H1 (cell line): ENCODE data around the gene BDP1. TPM values are rescaled to one million over a fixed set of nuclear protein-coding genes. Genes with fewer than 3 reads are reported as not detected.

Experiments
- CTCF ChIA-PET: fragments of 300-600 bp; sonication (Branson Sonifier 250); formaldehyde crosslinking; loops from one replicate; lab custom pipeline; 2021; ENCODE audit not compliant: partially characterized antibody; lab: Charles Lee
- POLR2A ChIA-PET: fragments of 300-600 bp; sonication (Branson Sonifier 250); formaldehyde crosslinking; loops from one replicate; lab custom pipeline; 2021; ENCODE audit warnings: inconsistent platforms; ENCODE audit not compliant: partially characterized antibody; lab: Charles Lee
- DNase-seq, 2 experiments: peaks; one replicate each; pipeline versions ENCODE4 v3.0.0 to v3.0.0-alpha.2; 2010 to 2022; ENCODE audit warnings: low spot score in 2 of 2, low read depth in 1 of 2, mixed read lengths in 1 of 2
- FAIRE-seq: peaks from 2 replicates; lab custom pipeline; 2011; peaks lifted over from hg19 to GRCh38; lab: Jason Lieb, UNC
- H2AFZ ChIP-seq: 2 replicates; pipeline ENCODE4 v1.8.1; 2012; ENCODE audit warnings: low read length, inconsistent platforms
- H2AK5ac ChIP-seq: 2 replicates; pipeline ENCODE4 v1.6.1; 2013; ENCODE audit warnings: low read depth, low read length
- H2BK120ac ChIP-seq: replicated peaks from 2 replicates; pipeline ENCODE3; 2013; ENCODE audit warnings: low read depth, low read length, inconsistent platforms
- H2BK12ac ChIP-seq: 2 replicates; pipeline ENCODE4 v1.6.1; 2013; ENCODE audit warnings: low read depth, low read length
- H2BK15ac ChIP-seq: 2 replicates; pipeline ENCODE4 v1.6.1; 2013; ENCODE audit warnings: low read length
- H2BK20ac ChIP-seq: 2 replicates; pipeline ENCODE4 v1.6.1; 2013; ENCODE audit warnings: low read length
- H2BK5ac ChIP-seq: 2 replicates; pipeline ENCODE4 v1.6.1; 2013; ENCODE audit warnings: low read depth, low read length
- H3K14ac ChIP-seq: 2 replicates; pipeline ENCODE4 v1.6.1; 2013; ENCODE audit warnings: inconsistent platforms; ENCODE audit not compliant: insufficient read length
- H3K18ac ChIP-seq: 2 replicates; pipeline ENCODE4 v1.6.1; 2013; ENCODE audit warnings: low read length; ENCODE audit errors: extremely low read depth
- H3K23ac ChIP-seq: 2 replicates; pipeline ENCODE4 v1.6.1; 2013; ENCODE audit warnings: inconsistent platforms; ENCODE audit not compliant: insufficient read length
- H3K23me2 ChIP-seq: 2 replicates; pipeline ENCODE4 v1.6.1; 2013; ENCODE audit warnings: low read depth, low read length
- H3K27ac ChIP-seq: 2 replicates; pipeline ENCODE4 v1.6.1; 2011; ENCODE audit warnings: low read depth, low read length, inconsistent platforms
- H3K27me3 ChIP-seq, 4 experiments: replicated peaks in 1 of 4; 1 replicate in 1 of 4; 2 replicates in 3 of 4; pipeline versions ENCODE4 v1.6.1 to v1.8.1; 2011 to 2013; ENCODE audit warnings: low read length in 3 of 4, mild to moderate bottlenecking in 3 of 4, inconsistent platforms in 2 of 4, mixed read lengths in 2 of 4, moderate library complexity in 1 of 4; ENCODE audit not compliant: control insufficient read depth in 3 of 4, insufficient read depth in 3 of 4; ENCODE audit errors: extremely low read depth in 1 of 4
- H3K36me3 ChIP-seq, 4 experiments: 2 replicates each; pipeline versions ENCODE4 v1.6.1 to v1.8.1; 2011 to 2013; ENCODE audit warnings: mild to moderate bottlenecking in 4 of 4, low read length in 3 of 4, moderate library complexity in 2 of 4, control low read depth in 1 of 4, inconsistent platforms in 1 of 4; ENCODE audit not compliant: insufficient read depth in 4 of 4, control insufficient read depth in 2 of 4
- H3K4ac ChIP-seq: replicated peaks from 2 replicates; pipeline ENCODE3; 2013; ENCODE audit warnings: low read length, low read depth, mixed read lengths, inconsistent platforms; ENCODE audit not compliant: insufficient read length
- H3K4me1 ChIP-seq, 4 experiments: replicated peaks in 1 of 4; 1 replicate in 1 of 4; 2 replicates in 3 of 4; pipeline versions ENCODE4 v1.6.1 to v1.8.1; 2011 to 2013; ENCODE audit warnings: low read length in 3 of 4, inconsistent platforms in 2 of 4, mixed read lengths in 1 of 4; ENCODE audit not compliant: insufficient read depth in 4 of 4, control insufficient read depth in 3 of 4
- H3K4me2 ChIP-seq, 2 experiments: 2 replicates each; pipeline versions ENCODE4 v1.6.1 to v1.8.1; 2011 to 2013; ENCODE audit warnings: low read depth in 2 of 2, low read length in 2 of 2, control low read depth in 1 of 2, inconsistent platforms in 1 of 2, mild to moderate bottlenecking in 1 of 2; ENCODE audit not compliant: insufficient read depth in 1 of 2
- H3K4me3 ChIP-seq, 4 experiments: fragments of 200-600, 300-600 bp in 1 of 4; sonication (generic), shearing (Covaris generic), sonication (Bioruptor Twin) in 1 of 4; 2 replicates each; pipeline versions ENCODE4 v1.5.1 to v1.8.1; 2011 to 2016; ENCODE audit warnings: low read length in 4 of 4, low read depth in 3 of 4, control low read depth in 2 of 4, inconsistent platforms in 2 of 4, mild to moderate bottlenecking in 2 of 4, mixed read lengths in 1 of 4, moderate library complexity in 1 of 4; ENCODE audit not compliant: insufficient read depth in 2 of 4; ENCODE audit errors: extremely low read depth in 1 of 4
- H3K56ac ChIP-seq: replicated peaks from 2 replicates; pipeline ENCODE3; 2013; ENCODE audit warnings: low read depth, mild to moderate bottlenecking, mixed read lengths, low read length, inconsistent platforms; ENCODE audit not compliant: insufficient read length
- H3K79me1 ChIP-seq: 2 replicates; pipeline ENCODE4 v1.6.1; 2013; ENCODE audit warnings: low read depth, low read length, control low read depth
- H3K79me2 ChIP-seq, 2 experiments: 2 replicates each; pipeline versions ENCODE4 v1.6.1 to v1.8.1; 2012 to 2013; ENCODE audit warnings: low read length in 2 of 2, mild to moderate bottlenecking in 2 of 2, inconsistent platforms in 1 of 2; ENCODE audit not compliant: insufficient read depth in 2 of 2, control insufficient read depth in 1 of 2
- H3K9ac ChIP-seq, 4 experiments: replicated peaks in 1 of 4; 1 replicate in 1 of 4; 2 replicates in 3 of 4; pipeline versions ENCODE4 v1.6.1 to v1.8.1; 2011 to 2013; ENCODE audit warnings: low read depth in 3 of 4, low read length in 3 of 4, control low read depth in 2 of 4, mild to moderate bottlenecking in 2 of 4, moderate library complexity in 2 of 4, inconsistent platforms in 1 of 4; ENCODE audit errors: extremely low read depth in 1 of 4
- H3K9me3 ChIP-seq, 2 experiments: 2 replicates each; pipeline versions ENCODE4 v1.6.1 to v1.8.1; 2012 to 2013; ENCODE audit warnings: mild to moderate bottlenecking in 2 of 2, moderate library complexity in 2 of 2, control low read depth in 1 of 2, inconsistent platforms in 1 of 2, low read depth in 1 of 2, low read length in 1 of 2, mixed read lengths in 1 of 2; ENCODE audit not compliant: insufficient read depth in 2 of 2
- H4K20me1 ChIP-seq, 2 experiments: replicated peaks in 1 of 2; 2 replicates each; pipeline versions ENCODE3 to v1.8.1; 2011 to 2013; ENCODE audit warnings: inconsistent platforms in 2 of 2, low read length in 2 of 2, mild to moderate bottlenecking in 1 of 2; ENCODE audit not compliant: insufficient read depth in 2 of 2, control insufficient read depth in 1 of 2
- H4K5ac ChIP-seq: 2 replicates; pipeline ENCODE4 v1.6.1; 2013; ENCODE audit warnings: low read length, low read depth, mixed read lengths, inconsistent platforms; ENCODE audit not compliant: insufficient read length
- H4K8ac ChIP-seq: 2 replicates; pipeline ENCODE4 v1.8.0; 2013; ENCODE audit warnings: mild to moderate bottlenecking, moderate library complexity, low read length, inconsistent platforms; ENCODE audit not compliant: insufficient read depth; ENCODE audit errors: extremely low read depth
- H4K91ac ChIP-seq: replicated peaks from 2 replicates; pipeline ENCODE3; 2013; ENCODE audit warnings: low read length, mixed read lengths, inconsistent platforms; ENCODE audit not compliant: insufficient read length
- CTCF ChIP-seq, 3 experiments: IDR thresholded peaks; 1 replicate in 2 of 3; 2 replicates in 1 of 3; pipeline versions ENCODE4 v1.5.1 to v1.6.1; 2011; ENCODE audit warnings: low read length in 3 of 3, mild to moderate bottlenecking in 3 of 3, inconsistent platforms in 2 of 3, low read depth in 1 of 3, moderate library complexity in 1 of 3; ENCODE audit not compliant: insufficient read depth in 1 of 3; ENCODE audit errors: control extremely low read depth in 1 of 3
- FOSL1 ChIP-seq: IDR thresholded peaks from 2 replicates; pipeline ENCODE4 v1.6.1; 2011; ENCODE audit warnings: mild to moderate bottlenecking, low read depth, low read length, moderate library complexity; ENCODE audit not compliant: insufficient read depth
- RAD21 ChIP-seq, 2 experiments: IDR thresholded peaks in 1 of 2; conservative IDR thresholded peaks in 1 of 2; 2 replicates each; pipeline ENCODE4 v1.6.1; 2011; ENCODE audit warnings: low read depth in 2 of 2, low read length in 2 of 2, improper control_type of control experiment in 1 of 2, inconsistent platforms in 1 of 2, mild to moderate bottlenecking in 1 of 2, moderate library complexity in 1 of 2
- WGBS, 2 experiments: shearing (Covaris generic) in 1 of 2; methylation state at CpG; one replicate each; pipeline versions ENCODE4 v1.1.6 to v1.1.7; 2013 to 2015; ENCODE audit warnings: low lambda C conversion rate in 2 of 2, mixed read lengths in 2 of 2, inconsistent platforms in 1 of 2, low coverage in 1 of 2, missing lambda C conversion rate in 1 of 2; ENCODE audit not compliant: insufficient replicate concordance in 2 of 2, insufficient coverage in 1 of 2, insufficient read length in 1 of 2; ENCODE audit errors: extremely low coverage in 1 of 2, missing lambda C conversion rate in 1 of 2; 5-methylcytosine and 5-hydroxymethylcytosine counted together
- polyA plus RNA-seq, 7 experiments: library from polyadenylated mRNA; depleted of rRNA in 3 of 7; stranded (reverse) in 5 of 7; unstranded in 2 of 7; fragments of >200 nt in 5 of 7; fragments of 200-250 nt in 2 of 7; gene quantifications; 1 replicate in 5 of 7; 2 replicates in 1 of 7; 4 replicates in 1 of 7; pipeline versions ENCODE4 v1.2.1 to v1.2.3, GENCODE V29; 2011 to 2013; ENCODE audit warnings: missing spikeins in 2 of 7, mixed read lengths in 2 of 7
- total RNA-seq: library from RNA; stranded (reverse); fragmentation: NEBNext Ultra II Directional; extraction: Animal tissue kit (Norgen Biotek cat#: 25700); gene quantifications from 2 replicates; pipeline ENCODE4 v1.2.1, GENCODE V29; 2021

BDP1 gene
- total and polyA plus RNA-seq, 2 of the 8 experiments (the other 6 are each of a cell fraction or from before 2014, with no cell fraction given): 4.7 to 32.1 TPM

GRCh38 chr5:71573591-71573990 is 118.1 kb downstream of the BDP1 start:
- H4K20me1 ChIP-seq: no peaks in the 10 kb centered on the region
- H2BK120ac ChIP-seq: no peak overlapping the region
- ChIA-PET POLR2A (no interaction called here), CTCF (interaction anchor here (1.2 kb wide), 1 partner anchor 9 kb away, joined by 3 read pairs; no protein-coding TSS in a partner anchor)
- no peak overlapping the region for H3K27ac ChIP-seq
- no peaks in the 10 kb centered on the region for H3K79me2 ChIP-seq
- no peaks in the 10 kb centered on the region for H3K23me2 ChIP-seq
- 94% methylated on average over 7 of the region's 7 CpGs; no CpG with 5 or more reads in 1 of the 2 experiments for WGBS, 2 experiments
- no peak overlapping the region for H2BK15ac ChIP-seq
- H3K4me3 ChIP-seq: no peak overlapping the region
- H3K4me2 ChIP-seq: no peak overlapping the region
- no peak overlapping the region for H3K18ac ChIP-seq
- no peak overlapping the region for H2BK12ac ChIP-seq
- peaks cover 3 to 8% of the 10 kb centered on the region in 2 experiments; a peak in 2 of 4 replicates for H3K9me3 ChIP-seq
- no peak overlapping the region for H3K56ac ChIP-seq
- no peak overlapping the region for H4K8ac ChIP-seq
- H3K4ac ChIP-seq: no peak overlapping the region
- H2BK20ac ChIP-seq: no peak overlapping the region
- no peak overlapping the region for H2BK5ac ChIP-seq
- H3K79me1 ChIP-seq: no peaks in the 10 kb centered on the region
- peaks cover 0 to 2% (median 0%) of the 10 kb centered on the region in 4 experiments; a peak in 2 of 8 replicates for H3K36me3 ChIP-seq
- no peak overlapping the region for H3K14ac ChIP-seq
- TF ChIP-seq CTCF (IDR thresholded peaks at IDR 0.05; ENCODE audit: control extremely low read depth in 1 of 3, insufficient read depth in 1 of 3, low read depth in 1 of 3, low read length in 3 of 3): 0 out of 4 replicates have a peak, but pooled peaks of 1 of the 3 experiments have one; percentile 8
- TF ChIP-seq RAD21 (IDR thresholded peaks at IDR 0.05 in 1 of 2, conservative IDR thresholded peaks at IDR 0.05 in 1 of 2; ENCODE audit: low read depth in 2 of 2, low read length in 2 of 2): peak in 1 of 2 experiments; percentile 28; a peak in 2 of 4 replicates
- no peak for TF ChIP-seq FOSL1
- H3K9ac ChIP-seq: no peak overlapping the region
- no peak overlapping the region for H2AFZ ChIP-seq
- peaks cover 0 to 6% (median 1%) of the 10 kb centered on the region in 4 experiments; a peak in 2 of 7 replicates for H3K4me1 ChIP-seq
- no peak overlapping the region for H4K5ac ChIP-seq
- H4K91ac ChIP-seq: no peak overlapping the region
- no peak for FAIRE-seq
- no peak overlapping the region for H2AK5ac ChIP-seq
- H3K23ac ChIP-seq: no peak overlapping the region
- DNase-seq: no peak
- no peaks in the 10 kb centered on the region for H3K27me3 ChIP-seq
